OCI-LY7 (cell line): ENCODE data around the gene MAVS. TPM values are rescaled to one million over a fixed set of nuclear protein-coding genes. Genes with fewer than 3 reads are reported as not detected.

Experiments
- BruUV-seq: library from RNA; stranded (reverse); fragments of 400-500 nt; replicated peaks from 2 replicates; lab custom pipeline; 2021; lab: Mats Ljungman, UMichigan
- CTCF ChIA-PET: fragments of 300-600 bp; sonication (Branson Sonifier 250); formaldehyde crosslinking; loops from one replicate; lab custom pipeline; 2022; ENCODE audit warnings: antibody characterized with exemption; ENCODE audit not compliant: unreplicated experiment; lab: Charles Lee
- POLR2A ChIA-PET: fragments of 300-600 bp; sonication (Branson Sonifier 250); formaldehyde crosslinking; loops from one replicate; lab custom pipeline; 2022; ENCODE audit warnings: antibody characterized with exemption; lab: Charles Lee
- DNase-seq: peaks from one replicate; pipeline ENCODE4 v3.0.0-alpha.2; 2015; ENCODE audit warnings: low spot score
- H2AFZ ChIP-seq: fragments of 200-600 bp; sonication (generic), shearing (Covaris generic); 2 replicates; pipeline ENCODE4 v1.6.1; 2014; ENCODE audit warnings: mild to moderate bottlenecking, antibody characterized with exemption, low read length, moderate library complexity
- H3K27ac ChIP-seq: fragments of 200-600 bp; sonication (generic); 2 replicates; pipeline ENCODE4 v1.5.1; 2014; ENCODE audit warnings: mixed run types, low read depth, mild to moderate bottlenecking, moderate library complexity, low read length, inconsistent platforms; ENCODE audit not compliant: poor library complexity, severe bottlenecking
- H3K36me3 ChIP-seq: fragments of 200-600 bp; sonication (generic); 2 replicates; pipeline ENCODE4 v1.6.1; 2014; ENCODE audit warnings: mild to moderate bottlenecking, antibody characterized with exemption, low read length, moderate library complexity, mixed read lengths; ENCODE audit not compliant: insufficient read depth
- H3K4me1 ChIP-seq: fragments of 200-600 bp; sonication (generic); 2 replicates; pipeline ENCODE4 v1.5.1; 2014; ENCODE audit warnings: mild to moderate bottlenecking, low read length; ENCODE audit not compliant: insufficient read depth, poor library complexity, severe bottlenecking
- H3K4me2 ChIP-seq: fragments of 200-600 bp; sonication (generic); 2 replicates; pipeline ENCODE4 v1.6.1; 2014; ENCODE audit warnings: mild to moderate bottlenecking, low read length
- H3K4me3 ChIP-seq: fragments of 200-600 bp; sonication (generic); 2 replicates; pipeline ENCODE4 v1.5.1; 2014; ENCODE audit warnings: mild to moderate bottlenecking, low read depth, low read length; ENCODE audit not compliant: poor library complexity, severe bottlenecking
- H3K79me2 ChIP-seq: fragments of 200-600 bp; sonication (generic); 2 replicates; pipeline ENCODE4 v1.6.1; 2016; ENCODE audit warnings: low read depth, mild to moderate bottlenecking, low read length, moderate library complexity, mixed read lengths; ENCODE audit not compliant: insufficient read depth
- H3K9me2 ChIP-seq: fragments of 200-600 bp; sonication (generic); 2 replicates; pipeline ENCODE4 v1.6.1; 2016; ENCODE audit warnings: mild to moderate bottlenecking, low read length, mixed read lengths; ENCODE audit not compliant: insufficient read depth
- H3K9me3 ChIP-seq: fragments of 200-600 bp; sonication (generic); 2 replicates; pipeline ENCODE4 v1.6.1; 2014; ENCODE audit warnings: mild to moderate bottlenecking, mixed run types, low read length, mixed read lengths
- H4K20me1 ChIP-seq: fragments of 200-600 bp; sonication (generic); 2 replicates; pipeline ENCODE4 v1.6.1; 2014; ENCODE audit warnings: mild to moderate bottlenecking, antibody characterized with exemption, low read length, moderate library complexity, mixed read lengths; ENCODE audit not compliant: insufficient read depth
- CTCF ChIP-seq: fragments of 200-600 bp; sonication (generic); conservative IDR thresholded peaks from 2 replicates; pipeline ENCODE4 v1.5.1; 2014; ENCODE audit warnings: mild to moderate bottlenecking, antibody characterized with exemption, low read length, moderate library complexity, mixed read lengths
- EZH2phosphoT487 ChIP-seq: fragments of 200-600 bp; sonication (generic); IDR thresholded peaks from 2 replicates; pipeline ENCODE4 v1.6.1; 2018; ENCODE audit warnings: low read depth, borderline replicate concordance, mild to moderate bottlenecking, mixed run types, antibody characterized with exemption, low read length, moderate library complexity, mixed read lengths
- intact Hi-C: fragments of 100-400 bp; cut with micrococcal nuclease; formaldehyde crosslinking; loops from one replicate; pipeline ENCODE4 v1.10.0; 2022; ENCODE audit not compliant: unreplicated experiment
- total RNA-seq, 2 experiments: library from RNA; depleted of rRNA in 1 of 2; stranded (reverse); fragments of >200 nt in 1 of 2; shearing (Covaris generic) in 1 of 2; gene quantifications; 2 replicates each; pipeline ENCODE4 v1.2.3, GENCODE V29; 2014 to 2022

Gene MAVS
- total RNA-seq, 2 experiments from 2014 or later = 19.8 to 35.5 TPM

DNA sequence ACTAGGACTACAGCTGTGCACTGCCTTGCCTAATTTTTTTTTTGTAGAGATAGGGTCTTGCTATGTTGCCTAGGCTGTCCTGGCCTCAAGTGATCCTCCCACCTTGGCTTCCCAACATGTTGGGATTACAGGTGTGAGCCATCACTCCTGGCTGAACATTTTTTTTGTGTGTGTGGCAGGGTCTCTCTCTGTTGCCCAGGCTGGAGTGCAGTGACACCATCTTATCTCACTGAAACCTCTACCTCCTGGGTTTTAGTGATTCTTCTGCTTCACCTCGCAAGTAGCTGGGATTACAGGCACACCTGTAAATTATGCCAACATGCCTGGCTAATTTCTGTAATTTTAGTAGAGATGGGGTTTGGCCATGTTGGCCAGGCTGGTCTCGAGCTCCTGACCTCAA lies 67.8 kb downstream of the MAVS start:
- no peak overlapping the region for H3K27ac ChIP-seq
- intact Hi-C loops = no loop called here
- H2AFZ ChIP-seq = no peak overlapping the region
- no peak for DNase-seq
- no peaks in the 10 kb centered on the region for H3K4me1 ChIP-seq
- no peak overlapping the region for H3K4me2 ChIP-seq
- peaks cover 68% of the 10 kb centered on the region for H3K79me2 ChIP-seq
- H3K9me3 ChIP-seq = no peaks in the 10 kb centered on the region
- peaks cover 95% of the 10 kb centered on the region for H3K36me3 ChIP-seq
- H3K4me3 ChIP-seq = no peak overlapping the region
- ChIA-PET CTCF (no interaction called here), POLR2A (no interaction called here)
- TF ChIP-seq CTCF = no peak
- H3K9me2 ChIP-seq = no peaks in the 10 kb centered on the region
- H4K20me1 ChIP-seq = peaks cover 22% of the 10 kb centered on the region
- BruUV-seq = no TSS peak

DNA sequence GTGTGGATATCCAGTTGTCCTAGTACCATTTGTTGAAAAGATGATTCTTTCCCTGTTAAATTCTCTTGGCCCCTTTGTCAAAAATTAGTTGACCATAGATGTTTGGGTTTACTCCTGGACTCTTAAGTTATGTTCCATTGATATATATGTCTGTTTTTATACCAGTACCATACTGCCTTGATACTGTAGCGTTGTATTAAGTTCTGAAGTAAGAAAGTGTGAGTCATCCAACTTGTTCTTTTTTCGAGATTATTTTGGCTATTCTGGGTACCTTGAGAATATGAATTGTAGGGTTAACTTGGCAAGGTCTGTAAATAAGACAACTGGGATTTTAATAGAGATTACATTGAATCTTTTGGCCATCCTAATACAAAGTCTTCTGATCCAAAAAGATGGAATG lies 69.1 kb downstream of the MAVS start:
- Histone ChIP-seq H3K4me2 (no peak overlapping the region), H4K20me1 (peaks cover 22% of the 10 kb centered on the region), H3K27ac (no peak overlapping the region), H3K4me1 (no peaks in the 10 kb centered on the region), H2AFZ (no peak overlapping the region), H3K9me2 (no peaks in the 10 kb centered on the region), H3K79me2 (peaks cover 62% of the 10 kb centered on the region), H3K4me3 (no peak overlapping the region), H3K9me3 (no peaks in the 10 kb centered on the region), H3K36me3 (peaks cover 93% of the 10 kb centered on the region)
- intact Hi-C loops = no loop called here
- TF ChIP-seq CTCF (no peak), EZH2phosphoT487 (no peak)
- BruUV-seq = no TSS peak
- CTCF ChIA-PET = no interaction called here
- DNase-seq = no peak
- POLR2A ChIA-PET = no interaction called here

DNA sequence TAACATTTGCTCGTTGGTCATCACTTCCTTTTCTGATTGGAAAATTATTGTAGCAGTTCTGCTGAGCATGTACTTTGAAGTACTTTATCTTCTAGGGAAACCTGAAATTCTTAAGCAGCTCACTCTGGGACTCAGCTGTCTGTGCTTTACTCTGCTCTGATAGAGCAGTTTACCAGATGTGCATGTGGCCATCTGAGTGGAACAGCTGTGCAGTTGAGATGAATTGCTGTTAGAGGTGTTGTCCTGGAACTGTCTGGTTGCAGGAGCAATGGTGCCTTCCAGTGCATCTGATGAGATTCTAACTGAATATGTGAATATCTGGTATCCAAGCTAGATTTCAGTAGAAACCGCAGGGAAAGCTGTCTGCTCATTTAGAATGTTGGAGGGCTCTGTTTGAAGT lies 69.7 kb downstream of the MAVS start:
- Histone ChIP-seq H3K9me2 (no peaks in the 10 kb centered on the region), H4K20me1 (peaks cover 22% of the 10 kb centered on the region), H3K79me2 (peaks cover 57% of the 10 kb centered on the region), H2AFZ (no peak overlapping the region), H3K36me3 (peaks cover 93% of the 10 kb centered on the region), H3K27ac (no peak overlapping the region), H3K4me2 (no peak overlapping the region), H3K9me3 (no peaks in the 10 kb centered on the region), H3K4me1 (no peaks in the 10 kb centered on the region), H3K4me3 (no peak overlapping the region)
- no peak for DNase-seq
- ChIA-PET CTCF (no interaction called here), POLR2A (interaction anchor here (0.9 kb wide), 1 partner anchor 19 kb away, joined by 4 read pairs; no protein-coding TSS in a partner anchor)
- no TSS peak for BruUV-seq
- intact Hi-C loops = no loop called here
- TF ChIP-seq CTCF = no peak
- TF ChIP-seq EZH2phosphoT487 = no peak
